HG03025 (cell line): ENCODE measurements around the gene IGSF5.
"Not testable (repeated sequence)": the region's sequence is repeated elsewhere in the genome, so short reads cannot be mapped to it uniquely, and the experiment has no call there.

Source experiments
- ATAC-seq: cut with Tn5 transposase; IDR thresholded peaks from one replicate; pipeline ENCODE4 v1.9.1; 2021; ENCODE audit warnings: mild to moderate bottlenecking, moderate library complexity; ENCODE audit not compliant: unreplicated experiment, low FRiP score

Gene IGSF5

GRCh38 chr21:39737376-39738000 lies 7.5 kb upstream of the IGSF5 start:
- ATAC-seq, result no peak

GRCh38 chr21:39738566-39738965 lies 6.4 kb upstream of the IGSF5 start:
- no peak for ATAC-seq

GRCh38 chr21:39739531-39739930 lies 5.5 kb upstream of the IGSF5 start:
- ATAC-seq, result not testable (repeated sequence)

- not testable (repeated sequence) for ATAC-seq
Measured at GRCh38 chr21:39742561-39742960, 2.4 kb upstream of the IGSF5 start.

GRCh38 chr21:39745332-39745731 lies 349 bp downstream of the IGSF5 start:
- not testable (repeated sequence) for ATAC-seq

GRCh38 chr21:39750670-39751069 lies 5.7 kb downstream of the IGSF5 start:
- ATAC-seq, result no peak

- ATAC-seq, result no peak
Measured at GRCh38 chr21:39754811-39755210, 9.8 kb downstream of the IGSF5 start.

- no peak for ATAC-seq
Measured at GRCh38 chr21:39756285-39756684, 11.3 kb downstream of the IGSF5 start.

GRCh38 chr21:39763272-39763970 lies 18.4 kb downstream of the IGSF5 start:
- ATAC-seq, result no peak

- ATAC-seq, result no peak
Measured at GRCh38 chr21:39774227-39774626, 29.2 kb downstream of the IGSF5 start.

- ATAC-seq, result no peak
Measured at GRCh38 chr21:39775816-39776215, 30.8 kb downstream of the IGSF5 start.

GRCh38 chr21:39776589-39776988 lies 31.6 kb downstream of the IGSF5 start:
- ATAC-seq, result no peak

- ATAC-seq, result no peak
Measured at GRCh38 chr21:39781331-39781730, 36.3 kb downstream of the IGSF5 start.

GRCh38 chr21:39788383-39788782 lies 43.4 kb downstream of the IGSF5 start:
- no peak for ATAC-seq

- no peak for ATAC-seq
Measured at GRCh38 chr21:39796466-39796865, 51.5 kb downstream of the IGSF5 start.

GRCh38 chr21:39799178-39799577 lies 54.2 kb downstream of the IGSF5 start:
- no peak for ATAC-seq

- ATAC-seq, result no peak
Measured at GRCh38 chr21:39800311-39800710, 55.3 kb downstream of the IGSF5 start.

GRCh38 chr21:39802217-39802616 lies 57.2 kb downstream of the IGSF5 start:
- no peak for ATAC-seq

- ATAC-seq, result no peak
Measured at GRCh38 chr21:39803393-39803792, 58.4 kb downstream of the IGSF5 start.

GRCh38 chr21:39804240-39804639 lies 59.3 kb downstream of the IGSF5 start:
- no peak for ATAC-seq

- no peak for ATAC-seq
Measured at GRCh38 chr21:39805983-39806382, 61.0 kb downstream of the IGSF5 start.

- ATAC-seq, result no peak
Measured at GRCh38 chr21:39807738-39808137, 62.8 kb downstream of the IGSF5 start.
